A172 (cell line): ENCODE data around the gene GPR55. TPM values are rescaled to one million over a fixed set of nuclear protein-coding genes. Genes with fewer than 3 reads are reported as not detected.
"Not testable (repeated sequence)": the region's sequence is repeated elsewhere in the genome, so short reads cannot be mapped to it uniquely, and the experiment has no call there.

Experiments
- DNase-seq: peaks from one replicate; pipeline ENCODE4 v3.0.0-alpha.2; 2015; ENCODE audit warnings: low spot score
- total RNA-seq: library from RNA; depleted of rRNA; stranded (reverse); fragments of >200 nt; shearing (Covaris generic); gene quantifications from 2 replicates; pipeline ENCODE4 v1.2.3, GENCODE V29; 2014

Gene GPR55
- total RNA-seq, 1 experiment from 2014 or later, result 0.24 TPM

DNA sequence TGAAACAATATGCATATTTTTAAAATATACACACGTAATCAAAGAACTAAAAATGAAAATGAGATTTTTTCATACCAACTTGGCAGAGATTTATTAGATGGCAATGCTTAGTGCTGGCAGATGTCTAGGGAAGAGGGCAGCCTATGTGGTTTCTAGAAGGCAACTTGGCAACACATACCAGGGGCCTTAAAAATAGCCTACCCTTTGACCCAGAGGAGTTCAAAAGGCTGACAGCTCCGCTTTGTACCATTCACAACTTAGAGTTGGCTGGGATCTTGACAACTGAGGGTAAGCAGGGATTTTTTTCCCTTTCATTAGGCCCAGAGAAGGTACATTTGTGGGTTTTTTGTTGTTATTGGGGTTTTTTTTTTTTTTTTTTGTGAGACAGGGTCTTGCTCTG is 26.4 kb upstream of the GPR55 start:
- DNase-seq, result no peak

DNA sequence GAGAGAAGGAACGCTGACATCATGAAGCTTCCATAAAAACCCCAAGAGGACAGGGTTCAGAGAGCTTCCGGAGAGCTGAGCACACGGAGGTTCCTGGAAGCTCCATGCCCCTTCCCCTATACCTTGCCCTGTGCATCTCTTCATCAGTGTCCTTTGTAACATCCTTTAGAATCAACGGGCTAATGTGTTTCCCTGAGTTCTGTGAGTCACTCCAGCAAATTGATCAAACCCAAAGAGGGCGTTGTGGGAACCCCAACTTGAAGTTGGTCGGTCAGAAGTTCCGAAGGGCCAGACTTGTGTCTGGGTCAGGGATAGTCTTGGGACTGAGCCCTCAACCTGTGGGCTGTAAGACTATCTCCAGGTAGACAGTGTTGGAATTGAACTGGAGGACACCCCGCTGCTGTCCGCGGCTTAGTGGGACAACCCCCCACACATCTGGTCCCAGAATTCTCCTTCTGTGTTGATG is 25.9 kb upstream of the GPR55 start:
- DNase-seq, result no peak

DNA sequence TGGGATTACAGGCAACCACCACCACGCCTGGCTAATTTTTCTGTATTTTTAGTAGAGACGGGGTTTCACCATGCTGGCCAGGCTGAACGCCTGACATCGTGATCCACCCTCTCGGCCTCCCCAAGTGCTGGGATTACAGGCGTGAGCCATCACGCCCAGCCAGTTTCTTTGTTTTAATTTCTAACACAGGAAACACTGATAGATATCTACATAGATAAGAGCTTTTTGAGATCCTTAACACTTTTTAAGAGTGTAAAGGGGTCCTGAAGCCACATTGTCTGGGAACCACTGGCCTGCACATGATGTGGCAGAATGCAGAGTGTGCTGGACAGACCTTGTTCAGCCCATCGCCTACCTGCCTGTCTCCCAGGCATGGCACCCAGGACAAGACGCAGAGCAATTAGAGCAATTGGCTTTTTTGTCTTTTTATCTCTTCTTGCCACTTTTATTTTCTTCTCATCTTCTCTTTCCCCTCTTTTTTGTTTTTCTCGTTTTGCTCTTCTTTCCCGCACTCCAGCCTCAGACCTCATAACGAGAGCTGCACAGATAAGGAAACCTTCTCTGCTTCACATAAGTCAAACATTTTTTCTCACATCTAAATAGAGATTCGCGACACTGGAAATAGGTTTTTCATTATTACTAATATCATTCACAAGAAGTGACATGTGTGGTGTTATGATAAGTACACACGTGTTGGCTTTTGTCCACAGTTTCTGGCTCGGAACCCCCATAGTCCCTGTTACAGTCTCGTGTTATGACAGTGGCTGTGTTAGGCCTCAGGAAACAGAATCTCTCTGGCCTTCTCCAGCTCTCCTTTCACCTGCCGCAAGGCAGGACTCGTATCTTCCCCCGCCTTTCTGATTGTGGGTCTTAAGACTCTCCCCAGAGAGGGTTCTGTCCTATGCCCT is 25.2 kb upstream of the GPR55 start:
- no peak for DNase-seq

DNA sequence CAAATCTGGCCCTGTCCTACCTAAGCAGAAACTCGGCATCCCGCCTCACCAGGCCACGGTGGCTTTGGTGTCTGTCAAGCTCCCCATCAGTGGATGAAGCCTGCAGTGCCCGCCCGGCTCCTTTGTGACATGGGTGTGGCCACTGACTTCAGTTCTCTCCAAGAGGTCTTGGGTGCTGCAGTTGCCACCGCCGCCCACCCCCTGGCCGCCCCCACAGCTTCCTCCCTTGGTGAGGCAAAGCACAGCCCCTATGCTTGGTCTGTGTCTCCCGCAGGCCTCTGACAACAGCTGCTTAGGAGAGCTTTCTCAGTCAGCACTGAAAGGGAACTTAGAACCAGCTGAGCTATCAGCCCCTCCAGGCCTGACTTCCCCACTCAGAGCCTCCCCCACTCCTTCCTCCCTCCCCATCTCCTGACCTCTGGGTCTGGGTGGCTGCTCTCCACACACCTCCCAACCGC is 22.9 kb upstream of the GPR55 start:
- DNase-seq, result no peak

DNA sequence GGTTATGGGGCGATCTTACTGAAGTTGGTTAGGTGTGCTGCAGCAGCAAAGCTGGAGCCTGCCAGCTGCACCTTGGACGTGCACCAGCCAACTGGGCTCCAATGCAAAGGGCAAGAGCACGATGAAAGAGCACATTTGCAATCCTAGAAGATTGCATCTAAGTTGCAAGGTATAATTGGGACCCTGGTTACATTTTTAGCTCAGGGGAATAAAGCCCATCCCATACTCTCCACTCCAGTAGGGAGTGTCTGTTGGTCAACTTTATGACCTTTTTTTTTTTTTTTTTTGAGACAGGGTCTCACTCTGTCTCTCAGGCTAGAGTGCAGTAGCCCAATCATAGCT is 22.2 kb upstream of the GPR55 start:
- DNase-seq, result no peak

DNA sequence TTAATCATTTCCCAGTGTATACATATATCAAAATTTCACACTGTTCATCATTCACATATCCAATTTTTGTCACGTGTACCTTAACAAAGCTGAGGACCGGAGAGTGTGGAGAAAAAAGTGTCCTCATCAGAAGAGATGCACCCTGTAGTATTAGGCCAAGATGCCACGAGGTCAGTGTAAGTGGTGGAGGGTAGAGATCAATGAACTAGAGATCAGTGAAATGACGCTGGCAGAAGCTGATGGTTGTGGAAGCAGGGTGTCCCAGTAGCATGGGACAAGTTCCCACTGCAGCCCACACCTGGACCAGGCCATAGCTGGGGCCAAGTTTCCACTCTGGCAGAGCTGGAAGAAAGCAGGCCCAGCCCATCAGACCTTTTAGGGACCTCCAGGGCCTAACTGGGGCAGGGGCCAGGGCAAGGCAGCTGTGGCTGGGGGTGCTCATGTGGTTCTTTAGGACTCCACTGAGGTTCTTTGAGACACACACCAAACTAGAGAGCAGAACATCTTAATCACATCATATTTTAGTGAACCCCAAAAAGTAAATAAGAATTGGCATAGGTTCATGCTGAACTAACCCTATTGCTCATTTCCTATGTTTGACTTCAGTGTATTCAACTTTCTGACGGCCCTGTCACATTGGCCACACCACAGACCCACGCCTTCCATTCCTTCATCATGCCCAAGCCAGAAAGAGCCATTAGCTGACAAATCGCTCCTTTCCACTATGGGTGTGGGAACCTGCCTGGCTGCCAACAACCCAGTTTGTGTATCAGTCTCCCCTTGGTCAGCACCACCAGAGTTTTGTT is 21.6 kb upstream of the GPR55 start:
- no peak for DNase-seq

DNA sequence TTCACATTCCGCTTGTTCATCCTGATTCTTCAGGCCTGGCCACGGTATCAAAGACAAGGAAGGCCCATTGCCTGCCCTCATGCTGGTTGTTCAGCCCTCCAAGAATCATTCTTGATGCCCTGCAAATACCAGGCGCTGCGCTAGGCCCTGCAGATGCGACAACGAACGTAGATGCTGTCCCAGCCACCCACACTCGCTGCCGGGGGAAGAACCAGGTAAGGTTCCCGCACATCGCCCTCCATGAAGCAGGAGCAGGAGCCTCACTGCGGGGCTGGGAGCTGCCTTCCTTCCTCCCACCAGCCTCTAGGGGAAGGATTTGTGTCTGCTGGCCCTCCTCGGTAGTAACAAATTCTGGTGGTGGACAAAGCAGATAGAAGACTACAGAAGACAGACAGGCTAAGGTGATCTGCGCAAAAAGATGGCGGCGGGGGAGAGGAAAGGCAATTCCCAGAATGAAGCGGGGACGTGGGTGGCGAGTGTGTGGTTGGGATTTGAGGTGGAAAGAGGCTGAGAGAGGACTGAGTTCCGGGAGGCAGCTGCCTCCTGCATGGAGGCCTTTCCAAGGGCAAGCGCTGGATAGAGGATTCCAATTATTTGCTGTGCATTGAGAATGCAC is 19.8 kb upstream of the GPR55 start:
- no peak for DNase-seq

DNA sequence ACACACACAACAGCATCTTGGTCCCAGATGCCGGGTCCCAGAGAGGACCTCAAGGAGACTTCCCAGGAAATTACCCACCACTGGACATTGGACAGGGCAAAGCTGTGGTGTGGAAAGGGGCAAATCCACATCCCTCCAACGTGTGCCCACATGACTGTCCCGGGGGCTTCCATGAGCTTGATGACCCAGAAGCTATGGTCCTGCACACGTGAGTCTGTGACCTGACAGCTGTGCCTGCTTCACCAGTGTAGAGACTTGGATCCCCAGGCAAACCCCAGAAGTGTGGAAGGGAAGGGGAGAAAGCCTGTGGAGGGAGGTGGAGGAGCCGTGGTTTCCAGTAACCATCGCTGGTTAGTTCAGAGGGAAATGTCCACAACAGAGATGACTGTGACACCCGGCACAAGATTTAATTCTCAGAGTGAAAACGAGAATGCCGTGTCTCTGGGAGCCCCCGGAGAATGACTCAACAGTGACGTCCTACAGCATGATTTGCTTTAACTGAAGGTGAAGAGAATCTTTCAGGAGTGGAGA is 19.1 kb upstream of the GPR55 start:
- DNase-seq, result no peak

DNA sequence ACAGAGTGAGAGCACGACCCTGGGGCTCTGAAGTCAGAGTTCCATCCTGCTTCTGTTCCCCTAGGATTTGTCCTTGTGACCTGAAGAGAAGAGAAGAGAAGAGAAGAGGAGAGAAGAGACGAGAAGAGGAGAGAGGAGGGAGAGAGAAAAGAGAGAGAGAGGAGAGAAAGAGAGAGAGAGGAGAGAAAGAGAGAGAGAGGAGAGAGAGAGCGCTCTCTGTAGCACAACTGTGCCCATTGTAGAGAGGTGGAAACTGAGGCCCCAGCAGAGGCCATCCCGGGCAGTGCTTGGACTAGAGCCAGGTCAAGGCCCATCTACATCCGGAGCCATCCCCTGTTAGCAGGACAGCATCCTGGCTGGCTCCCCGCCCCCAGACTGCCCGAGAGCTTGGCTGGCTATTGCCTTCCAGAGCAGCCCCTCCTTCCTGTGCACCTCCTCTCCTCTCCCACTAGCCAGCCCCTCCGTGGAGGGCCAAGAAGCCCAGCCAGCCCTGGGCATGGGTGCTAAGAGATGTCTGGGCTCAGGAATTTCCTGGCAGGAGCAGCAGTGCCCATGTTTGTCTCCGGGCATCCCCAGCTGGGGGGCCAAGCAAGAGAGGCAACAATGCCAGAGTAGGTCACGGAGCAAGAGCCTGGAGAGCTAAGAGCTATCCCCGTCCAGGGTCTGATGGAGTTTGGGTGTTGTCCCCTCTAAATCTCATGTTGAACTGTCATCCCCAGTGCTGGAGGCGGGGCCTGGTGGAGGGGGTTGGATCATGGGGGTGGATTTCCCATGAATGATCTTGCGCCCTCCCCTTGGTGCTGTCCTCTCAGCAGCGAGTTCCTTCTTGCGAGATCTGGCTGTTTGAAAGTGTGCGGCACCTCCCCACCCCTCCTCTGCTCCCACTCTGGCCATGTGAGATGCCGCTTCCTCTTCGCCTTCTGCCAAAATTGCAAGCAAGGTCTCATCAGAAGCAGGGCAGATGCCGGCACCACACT is 18.2 kb upstream of the GPR55 start:
- no peak for DNase-seq

DNA sequence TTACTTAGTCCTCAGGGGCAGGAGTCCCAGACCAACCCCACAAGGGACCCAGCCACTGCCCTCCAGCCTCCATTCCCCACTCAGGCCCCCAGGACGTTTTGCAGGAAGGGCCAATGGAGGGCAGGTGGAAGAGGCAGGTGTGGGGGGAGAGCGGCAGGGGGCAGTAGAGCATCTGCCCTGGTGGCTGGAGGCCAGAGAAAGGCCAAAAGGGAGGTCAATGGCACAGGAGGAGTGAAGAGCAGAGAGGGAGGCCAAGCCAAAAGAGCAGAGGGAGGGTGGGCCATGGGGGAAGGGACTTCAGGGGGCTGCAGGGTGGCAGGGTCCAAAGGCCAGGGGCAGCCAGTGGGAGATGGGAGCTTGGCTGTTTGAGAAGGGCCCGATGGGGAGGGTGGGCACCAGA is 17.3 kb upstream of the GPR55 start:
- no peak for DNase-seq

DNA sequence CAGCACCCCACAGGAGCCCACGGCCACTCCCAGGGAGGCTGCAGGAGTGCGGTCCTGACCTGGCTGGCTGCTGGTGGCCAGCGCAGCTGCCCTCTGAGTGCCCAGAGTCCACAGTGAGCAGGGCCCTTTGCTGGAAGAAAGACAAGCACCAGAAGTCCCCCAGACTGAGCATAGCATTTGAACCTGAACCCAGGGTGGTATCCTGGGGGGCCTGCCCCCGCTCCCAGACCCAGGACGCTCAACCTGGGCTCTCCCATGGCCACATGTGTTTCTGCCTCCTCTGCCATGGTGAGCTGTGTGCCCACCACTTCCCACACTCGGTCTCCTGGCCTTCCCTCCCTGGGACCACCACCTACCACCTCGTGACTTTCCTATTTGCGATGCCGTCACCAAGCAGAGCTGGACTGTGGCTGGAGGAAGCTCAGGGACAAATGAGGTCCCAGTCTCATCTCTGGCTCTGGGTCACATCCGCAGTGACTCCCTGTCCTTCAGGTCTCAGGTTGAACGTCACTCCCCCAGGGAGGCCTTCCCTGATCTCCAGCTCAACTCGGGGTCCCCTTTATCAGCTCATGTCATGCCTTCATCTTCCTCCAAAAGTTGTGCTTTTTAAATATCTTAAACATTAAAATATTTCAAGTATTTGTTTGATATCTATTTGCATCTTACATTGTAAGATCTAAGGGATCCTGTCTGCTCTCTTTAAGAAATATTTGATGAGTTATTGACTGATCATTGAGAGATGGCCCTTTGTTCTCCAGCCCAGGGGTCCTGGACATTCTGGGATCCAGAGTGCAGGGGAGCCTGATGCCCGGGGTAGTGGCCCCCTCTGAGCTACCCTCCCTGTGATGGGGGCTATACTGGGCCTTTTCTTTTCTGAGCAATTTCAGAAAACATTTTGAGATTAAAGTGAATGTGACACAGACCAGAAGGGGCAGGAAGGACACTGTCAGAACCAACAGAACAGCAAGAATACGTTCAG is 16.4 kb upstream of the GPR55 start:
- no peak for DNase-seq

DNA sequence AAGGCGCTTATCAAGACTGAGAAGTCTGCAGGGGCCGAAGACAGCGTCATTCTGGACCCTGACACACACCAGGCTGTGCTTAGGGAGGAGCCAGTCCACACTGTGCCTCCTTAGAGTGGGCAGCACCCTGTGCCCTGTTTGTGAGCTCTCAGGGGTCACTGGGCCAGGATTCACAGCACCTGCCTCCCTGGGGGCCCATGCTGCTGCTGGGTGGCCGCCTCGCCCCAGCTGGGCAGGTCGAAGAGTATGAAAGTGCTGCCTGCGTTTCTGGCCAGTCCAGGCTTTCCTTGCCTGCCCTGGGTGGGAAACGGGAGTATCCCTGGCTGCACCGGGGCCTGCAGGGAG is 15.4 kb upstream of the GPR55 start:
- no peak for DNase-seq

DNA sequence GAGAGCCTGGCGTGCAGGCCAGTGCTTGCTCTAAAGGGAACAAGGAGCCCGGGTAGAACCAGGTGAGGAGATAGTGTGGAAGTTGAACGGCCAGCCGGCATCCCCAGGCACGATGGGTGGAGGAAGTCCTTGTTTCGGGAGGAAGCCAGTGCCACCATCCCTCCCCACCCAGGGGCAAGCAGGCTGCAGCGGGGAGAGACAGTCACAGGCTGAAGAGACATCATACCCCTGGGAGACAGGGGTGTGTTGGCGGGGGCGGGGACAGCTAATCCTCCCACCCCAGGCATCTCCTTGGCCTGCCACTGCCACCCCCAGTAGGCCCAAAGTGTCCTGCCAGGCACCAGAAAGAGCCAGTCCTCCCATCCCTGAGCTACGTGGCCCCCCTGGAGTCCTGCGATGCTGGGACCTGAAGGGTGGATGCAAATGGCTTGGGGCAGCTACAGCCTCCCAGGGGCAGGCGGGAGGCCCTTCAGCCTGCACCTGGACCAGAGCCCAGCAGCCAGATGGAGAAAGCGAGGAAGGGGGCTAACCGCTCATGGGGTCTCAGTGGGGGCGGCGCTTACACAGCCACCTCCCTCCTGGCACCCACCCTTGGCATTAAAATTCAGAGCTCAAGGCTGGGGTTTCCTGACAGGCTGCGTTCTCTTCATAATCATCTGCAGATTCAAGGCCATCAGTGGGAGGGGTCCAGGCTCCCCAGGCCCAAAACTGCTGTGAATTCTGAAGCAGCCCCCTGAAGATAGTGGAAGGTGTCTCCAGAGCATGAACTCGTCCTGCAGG is 14.8 kb upstream of the GPR55 start:
- DNase-seq, result no peak

DNA sequence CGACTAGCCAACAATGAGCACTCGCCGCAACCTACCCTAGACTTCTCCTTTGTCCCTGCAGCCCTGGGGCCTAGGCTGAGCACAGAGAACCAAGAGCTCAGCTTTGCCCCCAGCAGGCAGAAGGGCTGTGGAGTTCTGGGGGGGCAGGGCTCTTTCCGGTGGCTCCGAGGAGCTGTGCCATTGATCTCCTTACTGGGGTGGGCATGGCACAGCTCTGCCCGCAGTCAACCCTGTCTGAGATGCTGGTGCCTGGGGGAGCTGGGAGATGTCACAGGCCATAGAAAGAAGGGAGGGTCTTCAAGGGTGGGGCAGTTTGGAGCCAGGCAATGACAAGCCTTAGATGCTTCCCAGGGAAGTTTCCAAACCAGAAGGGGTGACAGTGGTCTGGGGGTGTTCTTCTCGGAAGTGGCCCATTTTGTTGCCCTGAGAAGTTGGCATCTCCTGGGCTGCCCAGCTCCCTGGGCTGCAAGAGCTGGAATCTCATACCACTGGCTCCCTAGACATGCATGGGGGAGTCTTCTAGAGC is 14.1 kb upstream of the GPR55 start:
- no peak for DNase-seq

DNA sequence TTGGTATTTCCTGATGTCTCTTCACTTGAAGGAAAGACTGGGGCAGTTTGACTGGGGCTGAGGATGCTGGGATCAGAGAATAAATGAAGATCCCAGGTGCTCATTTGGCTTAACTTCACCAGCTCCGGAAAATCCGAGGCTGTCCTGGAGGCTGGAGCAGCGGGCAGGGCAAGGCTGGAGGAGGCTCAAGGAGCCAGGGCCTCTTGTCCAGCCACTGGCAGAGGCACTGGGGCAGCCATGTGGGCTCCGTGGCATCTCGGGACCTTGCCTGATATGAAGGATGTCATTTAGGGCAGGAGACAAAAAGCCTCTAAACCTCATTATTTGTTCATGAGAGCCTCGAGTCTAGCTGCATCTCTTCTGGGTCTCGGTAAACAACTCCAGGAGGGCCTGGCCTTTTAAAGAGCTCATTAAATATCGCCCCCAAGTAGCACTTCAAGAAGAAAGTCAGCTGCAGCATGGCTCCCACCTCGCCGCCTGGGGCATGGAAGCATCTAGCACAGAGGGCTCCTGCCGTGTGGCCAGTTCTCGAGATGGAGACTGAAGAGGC is 13.5 kb upstream of the GPR55 start:
- no peak for DNase-seq

DNA sequence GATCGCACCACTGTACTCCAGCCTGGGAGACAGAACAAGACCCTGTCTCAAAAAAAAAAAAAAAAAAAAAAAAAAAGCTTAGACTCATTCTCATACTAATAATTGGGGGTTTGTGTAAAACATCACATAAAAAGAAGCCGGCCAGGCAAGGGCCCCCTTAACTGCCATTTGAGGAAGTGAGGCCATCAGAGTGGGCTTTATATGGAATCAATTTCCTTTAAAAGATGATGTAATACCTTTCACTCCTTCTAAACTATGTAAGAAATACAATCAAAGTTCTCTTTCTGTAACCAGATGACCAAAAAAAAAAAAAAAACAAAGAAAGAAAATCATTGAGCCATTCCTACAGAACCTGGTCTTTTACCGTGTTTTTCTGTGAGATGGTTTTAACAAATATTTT is 13.1 kb upstream of the GPR55 start:
- DNase-seq, result no peak

DNA sequence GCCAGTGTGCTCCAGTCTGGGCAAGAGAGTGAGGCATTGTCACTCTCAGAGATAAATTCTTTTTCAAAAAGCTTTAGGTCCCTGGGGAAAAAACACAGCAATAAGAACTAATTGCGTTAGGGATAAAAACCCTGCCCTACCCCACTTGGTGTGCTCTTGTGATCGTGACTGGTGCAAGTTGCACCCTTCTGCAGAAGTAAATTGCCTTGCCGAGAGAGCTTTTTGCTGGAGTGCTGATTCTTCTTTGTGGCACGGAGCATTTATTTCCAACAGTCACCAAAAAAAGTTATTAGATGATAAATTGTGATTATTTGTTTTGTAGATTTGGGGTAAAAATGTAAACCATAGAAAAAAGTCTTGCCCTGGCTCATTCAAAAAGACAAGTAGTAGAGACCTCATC is 12.3 kb upstream of the GPR55 start:
- DNase-seq, result no peak

DNA sequence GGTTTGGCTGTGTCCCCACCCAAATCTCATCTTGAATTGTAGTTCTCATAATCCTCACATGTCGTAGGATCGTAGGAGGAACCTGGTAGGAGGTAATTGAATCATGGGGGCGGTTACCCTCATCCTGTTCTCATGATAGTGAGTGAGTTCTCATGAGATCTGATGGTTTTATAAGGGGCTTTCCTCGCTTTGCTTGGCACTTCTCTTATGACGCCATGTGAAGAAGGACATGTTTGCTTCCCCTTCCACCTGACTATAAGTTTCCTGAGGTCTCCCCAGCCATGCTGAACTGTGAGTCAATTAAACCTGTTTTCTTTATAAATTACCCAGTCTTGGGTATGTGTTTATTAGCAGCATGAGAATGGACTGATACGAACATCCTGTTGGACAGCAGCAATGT is 11.2 kb upstream of the GPR55 start:
- not testable (repeated sequence) for DNase-seq

DNA sequence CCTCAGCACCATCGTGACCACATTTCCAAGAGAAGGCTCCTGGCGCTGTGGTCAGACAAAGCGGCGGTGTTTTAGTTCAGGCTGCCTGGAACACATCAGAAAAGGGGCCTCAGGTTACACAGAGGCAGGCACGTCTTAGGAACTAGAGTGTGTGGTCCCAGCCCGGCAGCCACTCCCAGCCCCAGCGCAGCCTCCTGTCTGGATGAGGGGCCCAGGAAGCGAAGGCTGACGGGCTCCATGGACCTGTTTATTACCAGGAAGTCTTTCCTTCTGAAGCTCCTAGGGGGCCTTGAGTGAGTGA is 10.0 kb upstream of the GPR55 start:
- DNase-seq, result no peak
